ENCODE data around the gene ATE1.
"Not testable (repeated sequence)": the region's sequence is repeated elsewhere in the genome, so short reads cannot be mapped to it uniquely, and the experiment has no call there.

ATE1 gene

DNA sequence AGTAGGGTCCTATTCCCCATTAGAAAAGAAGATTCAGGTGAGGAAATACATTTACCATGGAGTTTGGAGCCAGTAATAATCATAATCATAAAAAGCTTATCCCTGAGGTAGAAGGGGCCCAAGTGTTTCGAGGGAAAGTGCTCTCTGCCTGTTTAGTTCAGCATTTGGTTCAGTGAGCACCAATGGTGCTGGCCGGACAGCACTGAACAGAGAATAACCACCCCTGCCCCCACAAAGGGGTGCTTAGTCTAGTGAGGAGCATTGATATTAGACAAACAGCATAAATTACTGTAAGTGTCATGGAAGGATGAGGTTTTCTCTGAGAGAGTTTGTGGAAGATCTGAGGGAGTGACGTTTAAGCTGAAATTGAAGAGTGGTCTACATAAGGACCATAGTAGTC, 21.6 kb upstream of the ATE1 start:
- Mint-ChIP-seq H3K4me1 (no peaks in the 10 kb centered on the region), H3K4me3 (no peak overlapping the region), H3K27me3 (no peaks in the 10 kb centered on the region), H3K36me3 (ENCODE audit: insufficient read depth) (peaks cover 2% of the 10 kb centered on the region), H3K27ac (ENCODE audit: low read depth) (no peak overlapping the region), H3K9me3 (no peaks in the 10 kb centered on the region)
- no peak for ATAC-seq (replicated peaks; ENCODE audit: extremely low read depth, poor library complexity, severe bottlenecking)
- DNase-seq (ENCODE audit: low spot score in 2 of 2): no peak

DNA sequence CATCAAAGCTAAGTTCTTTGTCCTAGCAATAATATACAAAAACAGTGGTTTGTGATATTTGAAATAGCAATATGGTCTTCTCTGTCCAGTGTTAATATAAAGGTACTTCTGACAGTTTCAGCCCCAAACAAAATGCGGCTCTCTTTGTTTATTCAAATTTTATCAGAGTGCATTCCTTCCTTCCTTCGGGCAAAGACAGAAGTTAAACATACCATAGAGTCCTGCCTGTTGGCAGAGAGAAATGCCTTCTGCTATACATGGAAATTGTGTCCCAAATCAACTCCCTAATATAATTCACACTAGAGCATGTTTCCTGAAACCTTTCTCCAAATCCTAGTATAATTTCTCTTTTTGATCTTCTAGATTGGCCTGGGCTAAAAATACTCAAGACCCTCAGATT, 21.2 kb upstream of the ATE1 start:
- H3K9me3 Mint-ChIP-seq: no peaks in the 10 kb centered on the region
- no peak overlapping the region for H3K4me3 Mint-ChIP-seq
- ATAC-seq (replicated peaks; ENCODE audit: extremely low read depth, poor library complexity, severe bottlenecking): no peak
- no peak for DNase-seq (ENCODE audit: low spot score in 2 of 2)
- H3K36me3 Mint-ChIP-seq (ENCODE audit: insufficient read depth): peaks cover 2% of the 10 kb centered on the region
- no peaks in the 10 kb centered on the region for H3K4me1 Mint-ChIP-seq
- no peaks in the 10 kb centered on the region for H3K27me3 Mint-ChIP-seq
- H3K27ac Mint-ChIP-seq (ENCODE audit: low read depth): no peak overlapping the region

DNA sequence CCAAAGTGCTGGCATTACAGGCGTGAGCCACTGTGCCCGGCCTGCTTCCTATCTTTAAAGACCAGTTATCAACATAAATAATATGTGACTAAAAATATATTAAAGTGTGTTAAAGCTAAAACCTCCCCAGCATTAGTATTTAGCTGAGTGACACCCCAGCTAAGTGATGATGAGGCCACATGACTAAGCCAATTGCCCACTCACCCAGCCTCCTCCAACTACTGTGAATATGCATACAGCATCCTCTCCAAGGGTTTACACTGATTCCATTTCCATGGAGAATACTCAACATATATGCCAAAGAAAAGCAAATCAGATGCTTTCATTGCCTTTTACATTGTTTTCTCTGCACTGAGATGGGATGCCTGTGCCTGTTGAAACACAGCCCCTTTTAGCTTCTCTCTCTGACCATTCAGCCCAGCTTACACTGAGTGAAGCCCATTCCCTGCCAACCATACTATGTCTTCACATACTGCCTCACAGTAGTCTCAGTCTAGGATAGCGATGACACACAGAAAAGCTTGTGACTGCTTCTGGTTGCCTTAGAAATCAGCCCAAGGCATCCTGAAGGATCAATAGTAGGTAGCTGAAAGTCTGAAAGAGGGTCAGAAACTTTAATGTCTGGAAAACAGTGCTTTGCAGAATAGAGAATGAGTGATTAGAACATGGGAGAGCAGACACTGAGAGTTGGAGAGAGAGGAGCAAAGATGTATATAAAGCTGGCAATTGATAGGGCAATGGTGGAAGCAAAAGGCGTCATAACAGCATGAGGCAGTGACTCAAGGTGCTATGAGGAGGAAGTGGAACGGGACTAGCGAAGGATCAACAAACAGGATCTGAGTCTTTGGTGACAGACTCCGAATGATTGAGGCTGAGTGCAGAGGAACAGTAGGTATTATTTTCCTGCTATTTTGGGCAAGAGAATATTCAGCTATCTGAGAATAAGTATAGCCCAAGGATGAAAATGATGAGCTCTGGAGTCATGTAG, 19.8 kb upstream of the ATE1 start:
- ATAC-seq (replicated peaks; ENCODE audit: extremely low read depth, poor library complexity, severe bottlenecking) (no peak), DNase-seq (ENCODE audit: low spot score in 2 of 2) (no peak)
- no peaks in the 10 kb centered on the region for H3K4me1 Mint-ChIP-seq
- H3K27me3 Mint-ChIP-seq: no peaks in the 10 kb centered on the region
- no peak overlapping the region for H3K27ac Mint-ChIP-seq (ENCODE audit: low read depth)
- no peaks in the 10 kb centered on the region for H3K36me3 Mint-ChIP-seq (ENCODE audit: insufficient read depth)
- no peak overlapping the region for H3K4me3 Mint-ChIP-seq
- no peaks in the 10 kb centered on the region for H3K9me3 Mint-ChIP-seq

DNA sequence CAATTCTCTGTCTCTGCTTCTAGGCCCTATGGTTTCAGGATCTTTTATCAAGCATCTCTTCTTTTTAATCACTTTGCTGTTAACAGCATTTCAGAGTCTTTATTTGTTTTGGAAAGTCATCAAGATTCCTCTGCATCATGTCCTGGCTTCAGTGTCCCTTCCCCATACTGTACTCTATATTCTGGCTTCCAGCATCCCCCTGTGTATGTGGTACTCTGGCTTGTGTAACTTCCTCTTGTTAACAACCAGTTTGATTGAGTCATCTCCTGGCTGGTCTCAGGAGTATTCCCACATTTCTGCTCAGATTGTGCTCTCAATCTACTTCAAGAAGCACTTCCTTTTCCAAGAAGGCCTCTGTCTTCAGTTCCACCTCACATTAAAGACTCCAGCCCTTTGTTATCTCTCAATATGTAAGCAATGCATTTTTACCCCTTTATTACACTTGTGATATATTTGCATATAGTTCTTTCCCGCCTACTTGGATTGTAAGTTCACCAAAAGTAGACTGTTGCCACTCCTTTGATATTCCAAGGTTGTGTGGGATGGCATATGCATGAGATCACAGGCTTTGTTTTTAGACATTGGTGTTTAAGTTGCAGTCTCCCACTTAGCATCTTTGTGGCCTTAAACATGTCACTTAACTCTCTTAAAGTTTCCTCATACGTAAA, 15.1 kb upstream of the ATE1 start:
- H3K9me3 Mint-ChIP-seq: no peaks in the 10 kb centered on the region
- no peak overlapping the region for H3K27ac Mint-ChIP-seq (ENCODE audit: low read depth)
- ATAC-seq (replicated peaks; ENCODE audit: extremely low read depth, poor library complexity, severe bottlenecking) (no peak), DNase-seq (ENCODE audit: low spot score in 2 of 2) (no peak)
- peaks cover 10% of the 10 kb centered on the region for H3K27me3 Mint-ChIP-seq
- H3K36me3 Mint-ChIP-seq (ENCODE audit: insufficient read depth): peaks cover 2% of the 10 kb centered on the region
- H3K4me1 Mint-ChIP-seq: no peaks in the 10 kb centered on the region
- H3K4me3 Mint-ChIP-seq: no peak overlapping the region

DNA sequence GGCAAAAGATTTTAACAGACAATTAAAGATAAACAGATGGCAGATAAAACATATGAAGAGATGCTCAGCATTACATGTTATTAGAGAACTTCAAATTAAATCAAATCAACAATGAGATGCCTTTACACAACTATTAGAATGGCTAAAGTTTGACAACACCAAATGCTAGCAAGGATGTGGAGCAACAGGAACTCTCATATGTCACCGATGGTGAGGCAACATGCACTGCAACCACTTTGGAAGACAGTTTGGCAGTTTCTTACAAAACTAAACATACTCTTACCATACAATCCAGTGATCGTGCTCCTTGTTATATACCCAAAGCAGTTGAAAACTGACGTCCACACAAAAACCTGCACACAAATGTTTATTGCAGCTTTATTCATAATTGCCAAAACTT, 13.7 kb upstream of the ATE1 start:
- H3K4me3 Mint-ChIP-seq: no peak overlapping the region
- ATAC-seq (replicated peaks; ENCODE audit: extremely low read depth, poor library complexity, severe bottlenecking) (no peak), DNase-seq (ENCODE audit: low spot score in 2 of 2) (no peak)
- no peaks in the 10 kb centered on the region for H3K9me3 Mint-ChIP-seq
- H3K27me3 Mint-ChIP-seq: peaks cover 10% of the 10 kb centered on the region
- H3K36me3 Mint-ChIP-seq (ENCODE audit: insufficient read depth): peaks cover 4% of the 10 kb centered on the region
- H3K27ac Mint-ChIP-seq (ENCODE audit: low read depth): peak overlapping the region; percentile 57
- H3K4me1 Mint-ChIP-seq: no peaks in the 10 kb centered on the region

DNA sequence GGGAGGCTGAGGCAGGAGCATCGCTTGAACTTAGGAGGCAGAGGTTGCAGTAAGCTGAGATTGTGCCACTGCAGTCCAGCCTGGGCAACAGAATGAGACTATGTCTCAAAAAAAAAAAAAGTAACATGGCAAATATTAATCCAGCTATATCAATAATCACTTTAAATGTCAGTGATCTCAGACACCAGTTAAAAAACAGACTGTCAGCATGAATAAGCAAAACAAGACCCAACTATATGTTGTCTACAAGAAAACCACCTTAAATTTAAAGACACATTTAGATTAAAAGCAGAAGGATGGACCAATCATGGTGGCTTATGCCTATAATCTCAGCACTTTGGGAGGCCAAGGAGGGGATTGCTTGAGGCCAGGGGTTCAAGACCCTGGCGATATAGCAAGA, 8.5 kb upstream of the ATE1 start:
- H3K9me3 Mint-ChIP-seq: no peaks in the 10 kb centered on the region
- no peak overlapping the region for H3K4me3 Mint-ChIP-seq
- no peak overlapping the region for H3K27ac Mint-ChIP-seq (ENCODE audit: low read depth)
- no peaks in the 10 kb centered on the region for H3K4me1 Mint-ChIP-seq
- H3K27me3 Mint-ChIP-seq: peaks cover 10% of the 10 kb centered on the region
- peaks cover 4% of the 10 kb centered on the region for H3K36me3 Mint-ChIP-seq (ENCODE audit: insufficient read depth)
- ATAC-seq (replicated peaks; ENCODE audit: extremely low read depth, poor library complexity, severe bottlenecking) (no peak), DNase-seq (ENCODE audit: low spot score in 2 of 2) (no peak)

DNA sequence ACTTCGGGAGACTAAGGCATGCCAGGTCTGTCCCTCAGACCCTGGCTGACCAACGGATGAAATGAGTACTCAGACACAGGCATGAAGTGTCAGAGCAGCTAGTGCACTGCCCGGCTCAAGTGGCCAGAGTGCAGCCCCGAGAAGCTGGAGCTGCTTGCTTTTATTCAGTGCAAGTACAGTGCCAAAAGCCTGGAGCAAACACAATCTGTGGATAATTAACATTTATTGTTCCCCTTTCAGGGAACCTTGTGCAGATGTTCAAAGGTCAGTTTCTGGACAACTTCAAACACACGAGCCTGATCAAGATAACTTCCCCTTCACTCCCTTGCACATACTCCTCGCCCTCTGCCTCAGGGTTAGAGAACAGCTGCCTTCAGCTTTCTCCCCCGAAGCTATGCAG, 7.9 kb upstream of the ATE1 start:
- ATAC-seq (replicated peaks; ENCODE audit: extremely low read depth, poor library complexity, severe bottlenecking): no peak
- Mint-ChIP-seq H3K9me3 (no peaks in the 10 kb centered on the region), H3K27ac (ENCODE audit: low read depth) (no peak overlapping the region), H3K27me3 (peaks cover 10% of the 10 kb centered on the region), H3K4me3 (no peak overlapping the region), H3K4me1 (no peaks in the 10 kb centered on the region), H3K36me3 (ENCODE audit: insufficient read depth) (peaks cover 4% of the 10 kb centered on the region)
- DNase-seq (ENCODE audit: low spot score in 2 of 2): no peak

DNA sequence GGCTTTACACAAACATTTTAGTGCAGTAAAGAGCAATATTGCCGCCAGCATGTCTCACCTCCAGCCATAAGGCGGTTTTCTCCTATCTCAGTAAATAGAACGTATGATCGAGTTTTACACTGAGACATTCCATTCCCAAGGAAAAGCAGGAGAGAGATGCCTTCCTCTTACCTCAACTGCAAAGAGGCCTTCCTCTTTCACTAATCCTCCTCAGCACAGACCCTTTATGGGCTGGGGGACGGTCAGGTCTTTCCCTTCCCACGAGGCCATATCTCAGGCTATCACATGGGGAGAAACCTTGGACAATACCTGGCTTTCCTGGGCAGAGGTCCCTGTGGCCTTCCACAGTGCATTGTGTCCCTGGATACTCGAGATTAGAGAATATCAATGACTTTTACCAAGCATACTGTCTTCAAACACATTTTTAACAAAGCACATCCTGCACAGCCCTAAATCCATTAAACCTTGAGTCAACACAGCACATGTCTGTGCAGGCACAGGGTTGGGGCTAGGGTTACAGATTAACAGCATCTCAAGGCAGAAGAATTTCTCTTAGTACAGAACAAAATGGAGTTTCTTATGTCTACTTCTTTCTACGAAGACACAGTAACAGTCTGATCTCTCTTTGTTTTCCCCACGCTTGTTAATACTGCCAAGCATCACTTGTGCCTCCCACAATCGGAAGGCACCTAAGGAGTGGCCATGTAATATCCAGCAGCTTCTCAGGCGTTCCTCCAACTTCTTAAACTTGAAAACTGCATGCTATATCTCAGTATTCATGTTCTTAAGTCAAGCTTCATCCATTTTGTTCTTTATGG, 2.6 kb upstream of the ATE1 start:
- peaks cover 16% of the 10 kb centered on the region for H3K4me1 Mint-ChIP-seq
- H3K27me3 Mint-ChIP-seq; DNase-seq (ENCODE audit: low spot score in 2 of 2); H3K4me3 Mint-ChIP-seq; H3K9me3 Mint-ChIP-seq; ATAC-seq (replicated peaks; ENCODE audit: extremely low read depth, poor library complexity, severe bottlenecking); H3K27ac Mint-ChIP-seq (ENCODE audit: low read depth): not testable (repeated sequence)
- H3K36me3 Mint-ChIP-seq (ENCODE audit: insufficient read depth): peaks cover 11% of the 10 kb centered on the region

DNA sequence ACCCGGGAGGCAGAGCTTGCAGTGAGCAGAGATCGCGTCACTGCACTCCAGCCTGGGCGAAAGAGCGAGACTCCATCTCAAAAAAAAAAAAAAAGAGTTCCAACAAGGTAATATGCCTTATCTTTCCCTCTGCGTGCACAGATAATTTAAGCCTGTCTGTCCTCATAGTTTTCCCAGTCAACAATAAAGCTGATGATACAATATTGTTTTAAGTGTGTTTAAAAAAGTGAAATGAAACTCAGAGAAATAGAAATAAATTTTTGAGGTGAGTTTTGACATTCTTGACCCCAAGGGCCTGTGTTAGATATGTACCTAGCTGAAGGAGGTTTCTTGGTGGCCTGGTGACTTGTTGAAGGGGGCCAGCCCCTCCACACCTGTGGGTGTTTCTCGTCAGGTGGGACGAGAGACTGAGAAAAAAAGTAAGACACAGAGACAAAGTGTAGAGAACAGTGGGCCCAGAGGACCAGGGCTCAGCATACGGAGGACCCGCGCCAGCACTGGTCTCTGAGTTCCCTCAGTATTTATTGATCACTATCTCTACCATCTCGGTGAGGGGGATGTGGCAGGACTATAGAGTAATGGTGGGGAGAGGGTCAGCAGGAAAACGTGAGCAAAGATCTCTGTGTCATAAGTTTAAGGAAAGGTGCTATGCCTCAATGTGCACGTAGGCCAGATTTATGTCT, 1.9 kb upstream of the ATE1 start:
- Mint-ChIP-seq H3K4me1 (peaks cover 22% of the 10 kb centered on the region), H3K36me3 (ENCODE audit: insufficient read depth) (peaks cover 11% of the 10 kb centered on the region)
- not testable (repeated sequence) for H3K27me3 Mint-ChIP-seq; H3K9me3 Mint-ChIP-seq; DNase-seq (ENCODE audit: low spot score in 2 of 2); H3K4me3 Mint-ChIP-seq; H3K27ac Mint-ChIP-seq (ENCODE audit: low read depth); ATAC-seq (replicated peaks; ENCODE audit: extremely low read depth, poor library complexity, severe bottlenecking)

DNA sequence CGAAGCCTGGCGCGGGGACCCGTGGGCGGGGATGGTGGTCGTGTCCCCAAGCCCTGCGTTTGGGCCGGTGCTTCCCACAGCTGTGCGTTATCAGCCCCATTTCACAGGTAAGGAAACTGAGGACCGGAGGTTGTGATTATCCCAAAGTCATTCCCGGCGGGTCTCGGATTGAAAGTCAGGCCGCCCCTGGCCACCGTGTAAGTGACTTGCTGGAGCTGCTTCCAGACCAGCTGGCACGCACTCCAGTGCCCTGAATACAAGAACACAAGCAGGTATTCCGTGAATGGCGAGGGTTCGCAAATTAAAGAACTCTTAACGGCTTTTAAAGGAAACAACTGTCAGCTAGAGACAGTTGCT, 675 bp upstream of the ATE1 start:
- Mint-ChIP-seq H3K36me3 (ENCODE audit: insufficient read depth) (peaks cover 11% of the 10 kb centered on the region), H3K4me3 (peak overlapping the region; percentile 80), H3K27ac (ENCODE audit: low read depth) (peak overlapping the region; percentile 96), H3K27me3 (no peaks in the 10 kb centered on the region), H3K9me3 (no peaks in the 10 kb centered on the region), H3K4me1 (peaks cover 22% of the 10 kb centered on the region)
- ATAC-seq (replicated peaks; ENCODE audit: extremely low read depth, poor library complexity, severe bottlenecking) (no peak), DNase-seq (ENCODE audit: low spot score in 2 of 2) (no peak)

DNA sequence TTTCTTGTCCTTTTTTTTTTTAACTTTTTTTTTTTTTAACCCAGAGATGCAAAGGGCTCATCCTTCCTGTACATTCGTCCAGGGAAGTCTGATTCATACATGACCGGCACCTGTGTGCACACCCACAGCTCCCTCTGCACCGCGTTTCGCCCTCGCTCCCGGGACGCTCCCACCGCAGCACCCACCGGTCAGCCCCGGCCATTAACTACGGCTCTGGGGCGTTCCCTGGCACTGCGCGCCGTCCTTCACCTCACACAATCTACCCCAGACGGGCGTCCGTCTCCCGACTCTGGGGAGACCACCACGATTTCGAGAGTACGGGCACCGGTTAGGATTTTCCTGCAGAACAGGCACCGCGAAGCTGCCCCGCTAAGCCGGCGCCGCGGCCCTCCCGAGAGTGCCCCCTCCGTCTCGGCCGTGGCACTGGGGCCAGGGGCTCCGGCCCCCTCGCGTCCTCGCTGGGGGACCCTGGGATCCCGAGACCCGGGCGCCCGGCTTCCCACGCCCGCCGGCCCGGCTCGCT, 452 bp downstream of the ATE1 start:
- Mint-ChIP-seq H3K27me3 (no peaks in the 10 kb centered on the region), H3K4me1 (peaks cover 29% of the 10 kb centered on the region), H3K9me3 (no peaks in the 10 kb centered on the region), H3K27ac (ENCODE audit: low read depth) (peak overlapping the region; percentile 96), H3K4me3 (peak overlapping the region; percentile 80), H3K36me3 (ENCODE audit: insufficient read depth) (peaks cover 11% of the 10 kb centered on the region)
- DNase-seq (ENCODE audit: low spot score in 2 of 2) (no peak), ATAC-seq (replicated peaks; ENCODE audit: extremely low read depth, poor library complexity, severe bottlenecking) (peak; percentile 20)
